Lower leg skin (tissue), 4 donors: ENCODE results near the gene CABP2. TPM values are rescaled to one million over a fixed set of nuclear protein-coding genes. Genes with fewer than 3 reads are reported as not detected.

Experiments
- DNase-seq, 2 donors: peaks; one replicate each; pipeline ENCODE4 v3.0.0-alpha.2; 2019; ENCODE audit warnings: low spot score in 2 of 2
- H3K4me3 ChIP-seq: fragments of 200-600 bp; sonication (generic); 2 replicates; pipeline ENCODE4 v1.5.1; 2017; ENCODE audit warnings: mild to moderate bottlenecking, low read depth; ENCODE audit not compliant: poor library complexity, severe bottlenecking
- POLR2A ChIP-seq, 2 donors: fragments of 450-650 bp; IDR thresholded peaks; one replicate each; pipeline ENCODE4 v1.6.1; 2016 to 2017; ENCODE audit warnings: antibody characterized with exemption in 2 of 2, mild to moderate bottlenecking in 1 of 2, moderate library complexity in 1 of 2
- WGBS, 2 donors: methylation state at CpG; one replicate each; pipeline ENCODE4 v1.1.5; 2018; 5-methylcytosine and 5-hydroxymethylcytosine counted together
- intact Hi-C: fragments of 100-400 bp; cut with DNase I; formaldehyde crosslinking; loops from one replicate; pipeline ENCODE4 v1.15.0; 2023; ENCODE audit warnings: low total_unique reads
- total RNA-seq, 4 donors: library from RNA; depleted of rRNA; stranded (reverse); fragments of >200 nt; gene quantifications; one replicate each; pipeline ENCODE4 v1.1.0, GENCODE V29; 2016
- TF ChIP-seq, protein P1 (sequence below), 3 donors: fragments of 450-650 bp; IDR thresholded peaks; one replicate each; pipeline ENCODE4 v1.5.1; 2016; ENCODE audit warnings: antibody characterized with exemption in 3 of 3, mild to moderate bottlenecking in 3 of 3, moderate library complexity in 2 of 3

The CABP2 gene
- total RNA-seq, 4 donors from 2014 or later = not detected

DNA sequence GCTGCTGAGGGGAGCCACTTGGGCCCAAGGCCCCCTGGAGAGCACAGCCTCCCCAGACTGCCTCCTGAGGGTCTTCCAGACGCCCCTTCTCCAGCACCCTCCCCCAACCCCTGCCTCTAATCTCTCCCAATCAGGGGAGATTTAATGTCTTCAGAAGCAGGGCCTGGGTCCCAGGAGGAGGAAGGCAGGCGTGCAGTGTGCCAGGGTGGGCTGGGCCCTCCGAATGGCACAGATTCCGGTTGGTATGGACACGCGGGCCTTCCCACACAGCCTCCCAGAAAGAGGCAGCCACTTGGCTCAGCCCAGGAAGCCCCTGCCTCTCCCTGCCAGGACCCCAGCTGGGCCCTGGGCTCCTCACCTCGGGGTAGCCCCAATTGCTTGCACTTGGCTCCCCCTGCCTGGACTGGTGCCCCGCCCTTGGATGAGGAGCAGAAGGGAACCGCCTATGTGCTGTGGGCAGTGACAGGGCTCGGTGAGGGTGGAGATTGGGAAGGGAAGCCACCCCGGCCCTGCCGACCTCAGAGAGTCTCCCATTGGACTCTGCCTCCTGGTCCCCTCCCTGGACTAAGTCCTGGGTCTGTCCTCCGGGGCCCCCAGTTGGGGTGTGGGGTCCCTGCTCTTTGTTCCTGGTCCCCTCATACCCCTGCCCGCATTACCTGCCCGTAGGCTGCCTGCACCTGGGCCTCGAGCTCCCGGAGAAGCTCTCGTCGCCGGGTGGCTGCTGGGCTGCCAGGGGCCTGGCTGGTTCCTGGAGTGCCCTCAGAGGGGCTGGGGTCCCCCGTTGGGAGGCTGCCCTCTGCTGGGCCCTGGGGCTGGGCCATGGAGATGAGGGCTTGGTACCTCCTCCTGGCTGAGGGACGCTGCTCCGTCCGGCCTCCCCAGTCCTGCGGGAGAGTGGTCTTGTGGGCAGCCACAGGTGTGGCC, 572 bp upstream of the CABP2 start:
- no peak for DNase-seq
- TF ChIP-seq, protein P1, sequence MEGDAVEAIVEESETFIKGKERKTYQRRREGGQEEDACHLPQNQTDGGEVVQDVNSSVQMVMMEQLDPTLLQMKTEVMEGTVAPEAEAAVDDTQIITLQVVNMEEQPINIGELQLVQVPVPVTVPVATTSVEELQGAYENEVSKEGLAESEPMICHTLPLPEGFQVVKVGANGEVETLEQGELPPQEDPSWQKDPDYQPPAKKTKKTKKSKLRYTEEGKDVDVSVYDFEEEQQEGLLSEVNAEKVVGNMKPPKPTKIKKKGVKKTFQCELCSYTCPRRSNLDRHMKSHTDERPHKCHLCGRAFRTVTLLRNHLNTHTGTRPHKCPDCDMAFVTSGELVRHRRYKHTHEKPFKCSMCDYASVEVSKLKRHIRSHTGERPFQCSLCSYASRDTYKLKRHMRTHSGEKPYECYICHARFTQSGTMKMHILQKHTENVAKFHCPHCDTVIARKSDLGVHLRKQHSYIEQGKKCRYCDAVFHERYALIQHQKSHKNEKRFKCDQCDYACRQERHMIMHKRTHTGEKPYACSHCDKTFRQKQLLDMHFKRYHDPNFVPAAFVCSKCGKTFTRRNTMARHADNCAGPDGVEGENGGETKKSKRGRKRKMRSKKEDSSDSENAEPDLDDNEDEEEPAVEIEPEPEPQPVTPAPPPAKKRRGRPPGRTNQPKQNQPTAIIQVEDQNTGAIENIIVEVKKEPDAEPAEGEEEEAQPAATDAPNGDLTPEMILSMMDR (IDR thresholded peaks at IDR 0.05) = no peak
- no peak for TF ChIP-seq POLR2A (IDR thresholded peaks at IDR 0.05)
- intact Hi-C loops = no loop called here
- no peak overlapping the region for H3K4me3 ChIP-seq
- 51 to 58% methylated on average over 11 to 23 of the region's 25 CpGs for WGBS, 2 donors

DNA sequence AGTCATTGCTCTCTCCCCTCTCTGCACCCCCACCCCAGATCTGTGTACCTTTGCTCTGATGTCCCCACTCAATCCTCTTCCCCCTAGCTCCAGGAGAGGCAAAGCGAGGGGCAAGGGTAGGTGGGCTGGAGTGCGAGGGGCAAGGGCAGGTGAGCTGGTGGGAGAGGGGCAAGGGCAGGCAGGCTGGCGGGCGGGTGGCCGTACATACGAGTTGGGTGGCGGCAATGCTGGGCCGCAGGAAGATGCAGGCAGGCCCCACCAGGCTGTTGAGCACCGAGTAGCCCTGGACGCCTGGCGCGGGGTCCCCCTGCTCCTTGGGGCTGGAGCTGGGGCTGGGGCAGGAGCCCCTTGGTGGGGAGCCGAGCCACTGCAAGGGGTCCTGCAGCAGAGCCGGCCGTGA, 908 bp downstream of the CABP2 start:
- WGBS, 2 donors = 86 to 87% methylated on average over 11 to 15 of the region's 15 CpGs
- DNase-seq = no peak
- TF ChIP-seq POLR2A (IDR thresholded peaks at IDR 0.05) = no peak
- TF ChIP-seq, protein P1 (IDR thresholded peaks at IDR 0.05) = no peak
- no peak overlapping the region for H3K4me3 ChIP-seq
- intact Hi-C loops = no loop called here

DNA sequence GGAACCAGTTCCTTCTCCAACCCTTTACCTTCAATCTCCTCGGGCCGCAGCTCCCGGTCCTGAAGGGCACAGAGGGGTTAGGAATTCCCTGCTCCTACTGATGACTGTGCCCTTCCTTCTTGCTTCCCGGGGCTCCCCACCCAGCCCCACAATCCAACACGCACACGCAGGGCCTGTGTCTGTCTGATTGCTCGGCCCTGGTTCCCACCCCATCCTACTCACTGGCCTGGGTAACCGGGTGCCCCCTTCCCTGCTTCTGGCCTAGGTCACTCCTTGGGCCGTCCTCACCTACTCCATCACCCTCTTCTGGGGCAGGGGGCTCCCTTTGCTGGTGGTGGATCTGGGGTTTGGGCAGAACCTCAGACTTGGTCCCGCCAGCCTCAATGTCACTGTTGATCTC, 1.3 kb downstream of the CABP2 start:
- H3K4me3 ChIP-seq = no peak overlapping the region
- intact Hi-C loops = no loop called here
- TF ChIP-seq POLR2A (IDR thresholded peaks at IDR 0.05) = no peak
- TF ChIP-seq, protein P1 (IDR thresholded peaks at IDR 0.05) = no peak
- no peak for DNase-seq
- WGBS, 2 donors = 78 to 82% methylated on average over 10 of the region's 10 CpGs

DNA sequence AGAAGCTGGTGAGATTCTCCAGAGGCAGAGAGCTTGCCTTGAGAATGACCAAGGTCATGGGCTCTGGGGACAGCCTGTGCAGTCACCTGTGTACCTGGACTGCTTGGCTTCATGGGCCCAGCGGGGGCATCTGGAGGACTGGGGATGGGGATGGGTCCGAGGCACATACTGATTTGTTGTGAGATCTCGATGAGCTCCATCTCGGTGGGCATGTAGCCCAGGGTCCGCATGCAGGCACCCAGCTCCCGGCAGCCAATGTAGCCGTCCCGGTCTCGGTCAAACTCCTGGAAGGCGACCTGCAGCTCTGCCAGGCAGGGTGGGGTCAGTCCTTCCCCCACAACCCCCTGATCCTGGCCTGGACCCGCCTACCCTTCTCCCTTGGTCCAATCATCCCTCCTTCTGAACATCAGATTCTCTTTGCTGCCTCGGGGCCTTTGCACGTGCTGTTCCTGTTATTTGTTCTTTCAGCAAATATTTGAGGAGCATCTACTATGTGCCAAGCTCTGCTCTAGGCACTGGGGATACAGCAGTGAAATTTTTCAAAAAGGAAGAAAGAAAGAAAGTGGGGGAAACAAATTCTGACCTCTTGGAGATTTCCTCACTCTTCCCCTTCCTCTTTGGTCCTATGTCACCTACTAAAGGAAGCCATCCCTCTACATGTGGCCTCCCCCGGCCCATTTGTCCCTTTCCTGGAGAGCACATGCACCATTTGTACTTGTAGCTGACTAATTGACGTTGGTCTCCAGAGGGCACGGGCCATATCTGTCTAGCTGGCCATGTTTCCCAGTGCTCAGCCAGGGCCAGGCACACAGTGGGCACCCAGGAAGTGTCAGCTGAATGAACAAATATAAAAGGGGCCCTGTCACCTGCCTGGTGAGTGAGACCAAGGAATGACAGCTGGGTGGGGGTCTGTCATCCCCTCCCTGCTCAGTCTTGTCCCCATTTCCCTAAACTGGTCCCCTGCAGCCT, 2.1 kb downstream of the CABP2 start:
- intact Hi-C loops = no loop called here

DNA sequence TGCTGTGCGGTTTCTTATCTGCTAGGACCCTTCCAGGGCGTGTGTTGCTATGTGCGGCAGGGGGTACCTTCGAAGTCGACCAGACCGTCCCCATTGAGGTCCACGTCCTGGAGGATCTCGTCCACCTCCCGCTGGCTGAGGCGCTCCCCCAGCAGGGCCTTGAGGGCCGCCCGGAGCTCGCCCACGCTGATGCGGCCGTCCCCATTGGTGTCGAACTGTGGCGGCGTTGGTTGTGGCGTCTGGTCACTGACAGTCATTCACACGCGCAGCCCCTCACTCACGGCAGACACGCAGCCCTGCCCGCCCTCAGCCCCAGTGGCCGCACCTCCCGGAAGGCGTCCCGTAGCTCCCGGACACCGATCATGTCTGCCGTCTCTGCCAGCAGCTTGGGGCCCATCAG, 3.5 kb downstream of the CABP2 start:
- H3K4me3 ChIP-seq = no peak overlapping the region
- WGBS, 2 donors = 89 to 92% methylated on average over 32 of the region's 32 CpGs
- DNase-seq = no peak
- intact Hi-C loops = no loop called here
- TF ChIP-seq, protein P1 (IDR thresholded peaks at IDR 0.05) = no peak
- no peak for TF ChIP-seq POLR2A (IDR thresholded peaks at IDR 0.05)

More for the DNA sequence above, 2.1 kb downstream of the CABP2 start:
- WGBS, 2 donors = 85 to 88% methylated on average over 16 of the region's 16 CpGs
- TF ChIP-seq, protein P1 (IDR thresholded peaks at IDR 0.05) = no peak
- TF ChIP-seq POLR2A (IDR thresholded peaks at IDR 0.05) = no peak
- no peak overlapping the region for H3K4me3 ChIP-seq
- DNase-seq = no peak
